ENCODE results near the gene UBE3C. TPM values are rescaled to one million over a fixed set of nuclear protein-coding genes. Genes with fewer than 3 reads are reported as not detected.
"Not testable (repeated sequence)": the region's sequence is repeated elsewhere in the genome, so short reads cannot be mapped to it uniquely, and the experiment has no call there.

Gene UBE3C
- total RNA-seq, 4 donors from 2014 or later = 50.3 to 75.0 (median 64.0) TPM

DNA sequence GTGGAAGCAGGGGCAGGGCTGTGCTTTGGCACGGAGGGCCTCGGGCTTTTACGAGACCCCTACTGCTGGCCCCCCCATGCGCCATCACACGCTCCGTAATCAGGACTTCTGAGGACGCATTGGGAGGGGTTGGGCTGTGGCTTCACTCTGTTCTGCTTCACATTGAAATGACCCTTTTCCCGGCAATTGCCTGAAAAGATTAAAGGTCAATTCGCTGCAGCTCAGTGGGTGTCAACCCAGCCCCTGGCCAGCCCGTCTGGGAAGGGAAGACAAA is 41.7 kb upstream of the UBE3C start:
- Histone ChIP-seq H3K4me1 (no peaks in the 10 kb centered on the region), H3K4me3 (replicated peaks in 1 of 3) (no peak overlapping the region), H3K27me3 (no peaks in the 10 kb centered on the region), H3K9me3 (no peaks in the 10 kb centered on the region), H3K36me3 (no peaks in the 10 kb centered on the region), H3K27ac (no peak overlapping the region)
- DNase-seq = no peak
- TF ChIP-seq, protein P1, sequence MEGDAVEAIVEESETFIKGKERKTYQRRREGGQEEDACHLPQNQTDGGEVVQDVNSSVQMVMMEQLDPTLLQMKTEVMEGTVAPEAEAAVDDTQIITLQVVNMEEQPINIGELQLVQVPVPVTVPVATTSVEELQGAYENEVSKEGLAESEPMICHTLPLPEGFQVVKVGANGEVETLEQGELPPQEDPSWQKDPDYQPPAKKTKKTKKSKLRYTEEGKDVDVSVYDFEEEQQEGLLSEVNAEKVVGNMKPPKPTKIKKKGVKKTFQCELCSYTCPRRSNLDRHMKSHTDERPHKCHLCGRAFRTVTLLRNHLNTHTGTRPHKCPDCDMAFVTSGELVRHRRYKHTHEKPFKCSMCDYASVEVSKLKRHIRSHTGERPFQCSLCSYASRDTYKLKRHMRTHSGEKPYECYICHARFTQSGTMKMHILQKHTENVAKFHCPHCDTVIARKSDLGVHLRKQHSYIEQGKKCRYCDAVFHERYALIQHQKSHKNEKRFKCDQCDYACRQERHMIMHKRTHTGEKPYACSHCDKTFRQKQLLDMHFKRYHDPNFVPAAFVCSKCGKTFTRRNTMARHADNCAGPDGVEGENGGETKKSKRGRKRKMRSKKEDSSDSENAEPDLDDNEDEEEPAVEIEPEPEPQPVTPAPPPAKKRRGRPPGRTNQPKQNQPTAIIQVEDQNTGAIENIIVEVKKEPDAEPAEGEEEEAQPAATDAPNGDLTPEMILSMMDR (IDR thresholded peaks at IDR 0.05) = no peak
- no peak for TF ChIP-seq POLR2A (IDR thresholded peaks at IDR 0.05)
- 52 to 57% methylated on average over 10 of the region's 10 CpGs for WGBS, 2 donors
- intact Hi-C loops (cut with DNase I) = no loop called here

DNA sequence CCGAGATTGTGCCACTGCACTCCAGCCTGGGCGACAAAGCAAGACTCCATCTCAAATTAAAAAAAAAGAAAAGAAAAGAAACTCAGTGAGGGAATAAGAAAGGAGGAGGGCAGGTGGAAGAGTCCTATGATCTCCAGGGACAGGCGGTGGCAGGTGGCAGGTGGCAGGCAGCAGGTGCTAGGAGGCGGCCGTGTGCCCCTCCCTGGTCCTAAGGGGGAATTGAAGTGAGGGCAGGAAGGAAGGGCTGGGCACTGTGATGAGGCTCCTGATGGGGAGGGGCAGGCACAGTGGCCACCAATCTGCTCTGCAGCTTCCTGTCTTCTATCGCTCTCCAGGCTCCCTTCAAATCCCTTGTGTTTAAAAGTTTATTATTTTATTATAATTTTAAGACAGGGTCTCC is 41.2 kb upstream of the UBE3C start:
- intact Hi-C loops (cut with DNase I) = no loop called here
- no peaks in the 10 kb centered on the region for H3K9me3 ChIP-seq
- no peaks in the 10 kb centered on the region for H3K27me3 ChIP-seq
- H3K27ac ChIP-seq = no peak overlapping the region
- no peak for TF ChIP-seq POLR2A (IDR thresholded peaks at IDR 0.05)
- WGBS, 2 donors = 67 to 74% methylated on average over 6 of the region's 6 CpGs
- no peaks in the 10 kb centered on the region for H3K36me3 ChIP-seq
- DNase-seq = no peak
- no peaks in the 10 kb centered on the region for H3K4me1 ChIP-seq
- H3K4me3 ChIP-seq (replicated peaks in 1 of 3) = no peak overlapping the region

DNA sequence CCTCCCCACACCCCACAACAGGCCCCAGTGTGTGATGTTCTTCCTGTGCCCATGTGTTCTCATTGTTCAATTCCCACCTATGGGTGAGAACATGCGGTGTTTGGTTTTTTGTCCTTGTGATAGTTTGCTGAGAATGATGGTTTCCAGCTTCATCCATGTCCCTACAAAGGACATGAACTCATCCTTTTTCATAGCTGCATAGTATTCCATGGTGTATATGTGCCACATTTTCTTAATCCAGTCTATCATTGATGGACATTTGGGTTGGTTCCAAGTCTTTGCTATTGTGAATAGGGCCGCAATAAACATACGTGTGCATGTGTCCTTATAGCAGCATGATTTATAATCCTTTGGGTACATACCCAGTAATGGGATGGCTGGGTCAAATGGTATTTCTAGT is 38.7 kb upstream of the UBE3C start:
- not testable (repeated sequence) for H3K36me3 ChIP-seq, H3K27me3 ChIP-seq

DNA sequence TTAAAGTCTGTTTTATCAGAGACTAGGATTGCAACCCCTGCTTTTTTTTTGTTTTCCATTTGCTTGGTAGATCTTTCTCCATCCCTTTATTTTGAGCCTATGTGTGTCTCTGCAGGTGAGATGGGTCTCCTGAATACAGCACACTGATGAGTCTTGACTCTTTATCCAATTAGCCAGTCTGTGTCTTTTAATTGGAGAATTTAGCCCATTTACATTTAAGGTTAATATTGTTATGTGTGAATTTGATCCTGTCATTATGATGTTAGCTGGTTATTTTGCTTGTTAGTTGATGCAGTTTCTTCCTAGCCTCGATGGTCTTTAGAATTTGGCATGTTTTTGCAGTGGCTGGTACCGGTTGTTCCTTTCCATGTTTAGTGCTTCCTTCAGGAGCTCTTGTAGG is 35.1 kb upstream of the UBE3C start:
- 83 to 87% methylated on average over 2 of the region's 2 CpGs for WGBS, 2 donors
- H3K27ac ChIP-seq; H3K27me3 ChIP-seq; H3K4me1 ChIP-seq; intact Hi-C loops (cut with DNase I); H3K4me3 ChIP-seq (replicated peaks in 1 of 3); H3K9me3 ChIP-seq; H3K36me3 ChIP-seq; DNase-seq: not testable (repeated sequence)

More for the DNA sequence above, 38.7 kb upstream of the UBE3C start:
- intact Hi-C loops (cut with DNase I); H3K4me3 ChIP-seq (replicated peaks in 1 of 3); H3K27ac ChIP-seq; H3K9me3 ChIP-seq; H3K4me1 ChIP-seq; DNase-seq: not testable (repeated sequence)
- 77 to 100% methylated on average over 3 of the region's 3 CpGs for WGBS, 2 donors

DNA sequence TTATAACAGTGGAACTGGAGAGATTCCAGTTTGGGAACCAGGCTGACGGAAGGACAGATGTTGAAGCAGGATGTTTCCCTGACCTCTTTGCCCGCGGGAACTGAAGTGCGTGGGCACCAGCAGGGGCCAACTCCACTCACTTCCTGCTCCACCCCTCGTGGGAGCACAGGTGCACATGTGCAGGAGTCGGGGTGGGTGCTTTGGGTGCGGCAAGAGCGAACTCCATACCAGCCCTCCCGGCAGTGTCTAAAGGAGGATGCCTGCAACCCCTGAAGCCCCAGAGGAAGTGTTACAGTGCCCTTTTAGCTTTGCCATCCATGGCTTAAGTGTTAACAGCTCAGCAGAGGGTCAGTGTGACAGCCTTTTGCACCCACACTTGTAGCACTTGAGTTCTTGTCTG is 27.4 kb upstream of the UBE3C start:
- TF ChIP-seq, protein P1 (IDR thresholded peaks at IDR 0.05) = no peak
- TF ChIP-seq POLR2A (IDR thresholded peaks at IDR 0.05) = no peak
- DNase-seq = no peak
- H3K9me3 ChIP-seq = no peaks in the 10 kb centered on the region
- H3K27ac ChIP-seq = no peak overlapping the region
- intact Hi-C loops (cut with DNase I) = no loop called here
- 82% methylated on average over 9 of the region's 9 CpGs for WGBS, 2 donors
- H3K36me3 ChIP-seq = no peaks in the 10 kb centered on the region
- H3K4me1 ChIP-seq = no peaks in the 10 kb centered on the region
- no peaks in the 10 kb centered on the region for H3K27me3 ChIP-seq
- no peak overlapping the region for H3K4me3 ChIP-seq (replicated peaks in 1 of 3)

DNA sequence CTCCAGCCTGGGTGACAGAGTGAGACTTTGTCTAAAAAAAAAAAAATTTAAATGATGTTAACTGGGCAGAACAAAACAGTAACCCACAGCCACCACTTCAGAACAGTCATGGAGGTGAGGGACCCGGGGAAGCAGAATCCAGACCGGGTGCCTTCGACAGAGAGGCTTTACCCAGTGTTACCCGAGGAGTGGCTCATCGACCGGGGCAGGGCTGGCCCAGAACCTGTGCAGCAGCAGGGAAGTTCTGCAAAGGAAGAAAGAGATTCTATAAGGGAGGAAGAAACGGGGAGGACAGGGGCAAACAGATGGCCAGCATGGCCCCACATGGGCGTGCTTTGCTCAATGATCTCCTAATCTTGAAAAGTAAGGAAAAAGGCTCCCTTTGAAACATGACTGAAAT is 26.0 kb upstream of the UBE3C start:
- no peaks in the 10 kb centered on the region for H3K36me3 ChIP-seq
- no peak for DNase-seq
- no peaks in the 10 kb centered on the region for H3K9me3 ChIP-seq
- no peak overlapping the region for H3K4me3 ChIP-seq (replicated peaks in 1 of 3)
- WGBS, 2 donors = 91 to 93% methylated on average over 8 of the region's 8 CpGs
- H3K27me3 ChIP-seq = no peaks in the 10 kb centered on the region
- TF ChIP-seq POLR2A (IDR thresholded peaks at IDR 0.05) = no peak
- TF ChIP-seq, protein P1 (IDR thresholded peaks at IDR 0.05) = no peak
- no peak overlapping the region for H3K27ac ChIP-seq
- no peaks in the 10 kb centered on the region for H3K4me1 ChIP-seq
- intact Hi-C loops (cut with DNase I) = no loop called here

DNA sequence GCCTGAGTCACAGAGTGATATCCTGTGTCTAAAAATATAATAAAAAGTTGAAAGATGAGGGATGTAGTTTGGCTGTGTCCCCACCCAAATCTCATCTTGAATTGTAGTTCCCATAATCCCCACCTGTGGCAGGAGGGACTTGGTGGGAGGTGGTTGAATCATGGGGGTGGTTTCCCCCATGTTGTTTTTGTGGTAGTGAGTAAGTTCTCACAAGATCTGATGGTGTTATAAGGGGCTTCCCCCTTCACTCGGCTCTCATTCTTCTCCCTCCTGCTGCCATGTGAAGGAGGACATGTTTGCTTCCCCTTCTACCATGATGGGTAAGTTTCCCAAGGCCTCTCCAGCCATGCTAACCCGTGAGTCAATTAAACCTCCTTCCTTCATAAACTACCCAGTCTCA is 25.1 kb upstream of the UBE3C start:
- TF ChIP-seq, protein P1 (IDR thresholded peaks at IDR 0.05) = no peak
- TF ChIP-seq POLR2A (IDR thresholded peaks at IDR 0.05) = no peak
- no peak for DNase-seq
- Histone ChIP-seq H3K9me3 (no peaks in the 10 kb centered on the region), H3K4me1 (no peaks in the 10 kb centered on the region), H3K36me3 (no peaks in the 10 kb centered on the region), H3K27me3 (no peaks in the 10 kb centered on the region), H3K4me3 (replicated peaks in 1 of 3) (no peak overlapping the region), H3K27ac (no peak overlapping the region)
- 59 to 74% methylated on average over 2 of the region's 2 CpGs for WGBS, 2 donors
- intact Hi-C loops (cut with DNase I) = no loop called here
